IMR-90 (cell line): Measurements from ENCODE around the gene ELMO1.

Experiments used
- BHLHE40 ChIP-seq: fragments of 150-350 bp; IDR thresholded peaks from 2 replicates; pipeline ENCODE4 v1.6.1; 2016; ENCODE audit warnings: mild to moderate bottlenecking, low read depth, low read length
- CEBPB ChIP-seq: IDR thresholded peaks from 2 replicates; pipeline ENCODE4 v1.6.1; 2012; ENCODE audit warnings: low read depth, low read length, improper control_type of control experiment
- CTCF ChIP-seq: conservative IDR thresholded peaks from 2 replicates; pipeline ENCODE4 v1.5.1; 2012; ENCODE audit warnings: mild to moderate bottlenecking, low read depth, low read length, improper control_type of control experiment
- ELK1 ChIP-seq: fragments of 150-350 bp; IDR thresholded peaks from 2 replicates; pipeline ENCODE4 v1.6.1; 2016; ENCODE audit warnings: low read depth, mild to moderate bottlenecking, low read length, moderate library complexity, borderline replicate concordance
- POLR2A ChIP-seq: IDR thresholded peaks from 2 replicates; pipeline ENCODE4 v1.6.1; 2012; ENCODE audit warnings: mild to moderate bottlenecking, low read depth, low read length
- RAD21 ChIP-seq: IDR thresholded peaks from 2 replicates; pipeline ENCODE4 v1.6.1; 2012; ENCODE audit warnings: low read length, improper control_type of control experiment
- USF2 ChIP-seq: fragments of 150-350 bp; IDR thresholded peaks from 2 replicates; pipeline ENCODE4 v1.6.1; 2017; ENCODE audit warnings: mild to moderate bottlenecking, antibody characterized with exemption, low read length, low read depth

GRCh38 chr7:37391791-37392672, 56.6 kb downstream of the ELMO1 start:
- no peak for TF ChIP-seq ELK1
- TF ChIP-seq POLR2A: no peak
- no peak for TF ChIP-seq CTCF
- no peak for TF ChIP-seq RAD21
- no peak for TF ChIP-seq USF2
- no peak for TF ChIP-seq BHLHE40
- TF ChIP-seq CEBPB: no peak
